Lower lobe of right lung (tissue), 2 donors: ENCODE measurements around the gene RHBDD1. TPM values are rescaled to one million over a fixed set of nuclear protein-coding genes. Genes with fewer than 3 reads are reported as not detected.

Experiments
- ATAC-seq, 2 donors: fragments of 200-7000 bp; cut with Tn5 transposase; one replicate each; pipeline ENCODE4 v1.9.1; 2020 to 2022; ENCODE audit warnings: mild to moderate bottlenecking in 2 of 2, moderate library complexity in 2 of 2
- DNase-seq: peaks from one replicate; pipeline ENCODE4 v3.0.0-alpha.2; 2020
- H3K27ac ChIP-seq: fragments of 200-600 bp; one replicate; pipeline ENCODE4 v1.8.0; 2022
- H3K27me3 ChIP-seq: fragments of 200-600 bp; one replicate; pipeline ENCODE4 v1.8.0; 2022; ENCODE audit warnings: low read depth
- H3K36me3 ChIP-seq: fragments of 200-600 bp; one replicate; pipeline ENCODE4 v1.8.0; 2022; ENCODE audit warnings: mild to moderate bottlenecking
- H3K4me1 ChIP-seq: fragments of 200-600 bp; one replicate; pipeline ENCODE4 v1.8.0; 2022
- H3K4me3 ChIP-seq: fragments of 200-600 bp; one replicate; pipeline ENCODE4 v1.8.0; 2022; ENCODE audit warnings: mild to moderate bottlenecking
- H3K9me3 ChIP-seq: fragments of 200-600 bp; one replicate; pipeline ENCODE4 v1.8.0; 2022
- intact Hi-C: fragments of 100-400 bp; cut with DNase I; formaldehyde crosslinking; loops from one replicate; pipeline ENCODE4 v1.11.0; 2022
- total RNA-seq: library from RNA; stranded (reverse); fragmentation: NEBNext Ultra II Directional; extraction: Animal tissue kit (Norgen Biotek cat#: 25700); gene quantifications from one replicate; pipeline ENCODE4 v1.2.1, GENCODE V29; 2021
- TF ChIP-seq, protein P1 (sequence below): fragments of 200-600 bp; IDR thresholded peaks from one replicate; pipeline ENCODE4 v1.8.0; 2022; ENCODE audit warnings: antibody characterized with exemption, mild to moderate bottlenecking
- donor health status: DM: no; HTN: yes; CAD: no; lungs with severe emphysema.

Gene RHBDD1
- total RNA-seq, 1 donor from 2014 or later: 42.2 TPM

DNA sequence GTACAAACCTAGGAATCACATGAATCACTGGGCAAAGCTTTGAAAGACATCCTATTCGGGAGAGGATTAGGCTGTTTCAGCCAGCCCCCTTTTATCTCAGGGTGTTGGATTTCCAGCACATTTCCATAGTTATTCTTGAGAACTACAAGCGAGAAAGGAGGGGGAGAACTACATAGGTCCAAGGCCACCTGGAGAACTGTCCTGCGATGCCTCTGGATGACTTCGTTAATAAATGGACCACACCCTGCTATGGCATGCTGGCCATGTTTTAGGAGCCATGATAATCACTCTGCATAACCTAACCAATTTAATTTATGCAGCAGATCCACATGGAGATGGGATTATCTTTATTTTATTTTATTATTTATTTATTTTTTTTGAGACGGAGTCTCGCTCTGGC is 29.9 kb downstream of the RHBDD1 start:
- H3K36me3 ChIP-seq: peaks cover 22% of the 10 kb centered on the region
- intact Hi-C loops: no loop called here
- no peak overlapping the region for H3K4me3 ChIP-seq
- no peak for DNase-seq
- no peaks in the 10 kb centered on the region for H3K4me1 ChIP-seq
- H3K27me3 ChIP-seq: no peaks in the 10 kb centered on the region
- no peak for ATAC-seq
- TF ChIP-seq, protein P1, sequence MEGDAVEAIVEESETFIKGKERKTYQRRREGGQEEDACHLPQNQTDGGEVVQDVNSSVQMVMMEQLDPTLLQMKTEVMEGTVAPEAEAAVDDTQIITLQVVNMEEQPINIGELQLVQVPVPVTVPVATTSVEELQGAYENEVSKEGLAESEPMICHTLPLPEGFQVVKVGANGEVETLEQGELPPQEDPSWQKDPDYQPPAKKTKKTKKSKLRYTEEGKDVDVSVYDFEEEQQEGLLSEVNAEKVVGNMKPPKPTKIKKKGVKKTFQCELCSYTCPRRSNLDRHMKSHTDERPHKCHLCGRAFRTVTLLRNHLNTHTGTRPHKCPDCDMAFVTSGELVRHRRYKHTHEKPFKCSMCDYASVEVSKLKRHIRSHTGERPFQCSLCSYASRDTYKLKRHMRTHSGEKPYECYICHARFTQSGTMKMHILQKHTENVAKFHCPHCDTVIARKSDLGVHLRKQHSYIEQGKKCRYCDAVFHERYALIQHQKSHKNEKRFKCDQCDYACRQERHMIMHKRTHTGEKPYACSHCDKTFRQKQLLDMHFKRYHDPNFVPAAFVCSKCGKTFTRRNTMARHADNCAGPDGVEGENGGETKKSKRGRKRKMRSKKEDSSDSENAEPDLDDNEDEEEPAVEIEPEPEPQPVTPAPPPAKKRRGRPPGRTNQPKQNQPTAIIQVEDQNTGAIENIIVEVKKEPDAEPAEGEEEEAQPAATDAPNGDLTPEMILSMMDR: no peak
- H3K9me3 ChIP-seq: no peaks in the 10 kb centered on the region
- H3K27ac ChIP-seq: no peak overlapping the region

DNA sequence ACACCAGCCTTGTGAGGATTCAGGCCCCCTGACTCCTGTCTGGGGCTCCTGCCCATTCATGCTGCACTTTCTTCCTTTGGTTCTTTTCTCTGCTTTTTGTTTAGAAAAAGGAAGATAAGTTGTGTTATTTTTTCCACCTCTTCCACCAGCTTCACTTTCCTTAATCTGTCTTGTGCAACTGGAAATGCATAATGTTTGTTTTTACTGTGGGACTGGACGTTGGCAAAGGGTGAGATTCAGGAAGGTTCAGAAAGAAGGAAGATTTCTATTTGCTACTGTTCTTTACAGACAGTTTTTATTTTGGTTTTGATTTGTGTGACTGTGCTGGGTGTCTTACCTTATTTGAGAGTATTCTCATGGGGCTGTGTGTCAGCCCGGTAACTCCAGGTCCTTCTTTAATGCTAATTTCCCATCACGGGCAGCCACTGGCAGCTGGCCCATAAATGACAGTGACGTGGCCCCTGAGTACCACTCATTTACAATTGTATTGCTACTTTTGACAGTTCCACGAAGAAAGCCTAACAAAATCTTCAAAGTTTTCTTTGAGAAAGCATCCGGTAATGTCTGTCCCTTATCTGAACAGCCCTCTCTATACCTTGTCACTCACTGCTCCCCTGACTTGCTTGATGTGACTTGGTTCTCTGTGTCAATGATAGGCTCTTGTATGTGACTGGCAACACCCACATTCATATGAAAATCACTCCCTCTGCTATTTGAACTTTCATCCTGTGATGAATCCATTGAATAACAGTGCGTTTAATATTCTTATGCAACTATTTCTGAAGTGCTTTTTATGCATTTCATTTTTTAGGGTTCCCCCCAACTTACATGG is 32.7 kb downstream of the RHBDD1 start:
- no peak for ATAC-seq

DNA sequence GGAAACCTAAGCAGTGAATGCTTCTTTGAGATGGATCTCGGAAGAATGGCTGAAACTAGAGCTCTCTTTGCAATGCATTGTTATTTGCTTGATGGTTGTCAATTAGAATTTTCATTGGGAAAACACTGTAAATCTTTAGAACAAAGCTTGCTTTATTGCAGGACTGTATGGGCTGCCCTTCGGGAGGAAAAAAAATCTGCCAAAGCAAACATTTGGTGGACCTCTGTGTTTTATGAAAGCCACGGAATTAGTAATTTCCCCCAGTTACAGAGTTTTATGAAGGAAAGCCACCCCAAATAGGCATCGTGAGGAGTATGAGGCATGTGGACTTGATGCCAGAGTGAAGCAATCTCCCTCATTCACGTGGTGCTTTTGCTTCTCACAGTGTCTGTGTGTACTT is 33.5 kb downstream of the RHBDD1 start:
- Histone ChIP-seq H3K27me3 (no peaks in the 10 kb centered on the region), H3K4me3 (no peak overlapping the region), H3K4me1 (no peaks in the 10 kb centered on the region), H3K27ac (no peak overlapping the region), H3K9me3 (no peaks in the 10 kb centered on the region), H3K36me3 (peaks cover 22% of the 10 kb centered on the region)
- DNase-seq: no peak
- intact Hi-C loops: no loop called here
- TF ChIP-seq, protein P1: no peak
- no peak for ATAC-seq

More for the DNA sequence above, 32.7 kb downstream of the RHBDD1 start:
- H3K4me1 ChIP-seq: no peaks in the 10 kb centered on the region
- H3K4me3 ChIP-seq: no peak overlapping the region
- intact Hi-C loops: no loop called here
- no peak for DNase-seq
- no peaks in the 10 kb centered on the region for H3K27me3 ChIP-seq
- H3K9me3 ChIP-seq: no peaks in the 10 kb centered on the region
- TF ChIP-seq, protein P1: no peak
- H3K36me3 ChIP-seq: peaks cover 22% of the 10 kb centered on the region
- no peak overlapping the region for H3K27ac ChIP-seq

DNA sequence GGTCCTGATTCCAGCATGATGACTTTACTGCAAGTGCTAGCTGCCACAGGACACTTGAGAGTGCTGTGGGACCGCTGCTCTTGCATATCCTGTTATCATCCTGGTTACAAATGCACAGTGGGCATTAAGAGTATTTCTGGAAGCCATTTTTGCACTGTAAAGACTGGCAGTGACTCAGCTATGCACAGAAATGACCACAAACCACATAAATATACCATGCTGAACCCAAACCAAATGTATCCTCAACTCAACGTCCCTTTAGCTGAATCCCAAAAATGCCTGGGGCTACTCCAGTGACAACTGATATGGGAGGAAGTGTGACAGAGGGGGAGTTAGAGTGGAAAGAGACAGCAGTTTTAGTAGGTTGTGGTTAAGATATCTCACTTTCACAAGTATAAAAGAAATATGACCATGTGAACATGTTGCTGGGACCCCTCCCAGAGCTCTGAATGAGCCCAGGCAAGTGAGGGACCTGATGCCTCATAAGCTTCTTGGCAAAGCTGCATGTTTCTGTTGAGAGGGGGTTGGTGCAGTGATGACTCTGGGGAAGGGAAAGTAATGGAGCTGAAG is 37.3 kb downstream of the RHBDD1 start:
- Histone ChIP-seq H3K4me3 (no peak overlapping the region), H3K4me1 (no peaks in the 10 kb centered on the region), H3K9me3 (no peaks in the 10 kb centered on the region), H3K36me3 (peaks cover 8% of the 10 kb centered on the region), H3K27ac (no peak overlapping the region), H3K27me3 (no peaks in the 10 kb centered on the region)
- no peak for ATAC-seq
- intact Hi-C loops: no loop called here
- DNase-seq: no peak
- TF ChIP-seq, protein P1: no peak

DNA sequence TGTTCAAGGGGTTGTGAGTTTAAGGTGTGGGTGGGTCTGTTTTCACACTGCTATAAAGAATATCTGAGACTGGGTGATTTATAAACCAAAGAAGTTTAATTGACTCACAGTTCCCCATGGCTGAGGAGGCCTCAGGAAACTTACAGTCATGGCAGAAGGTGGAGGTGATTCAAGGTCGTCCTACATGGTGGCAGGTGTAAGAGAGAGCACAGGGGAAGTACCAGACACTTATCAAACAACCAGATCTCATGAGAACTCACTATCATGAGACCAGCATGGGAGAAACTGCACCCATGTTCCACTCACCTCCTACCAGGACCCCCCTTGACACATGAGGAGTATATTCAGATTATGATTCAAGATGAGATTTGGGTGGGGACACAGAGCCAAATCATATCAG is 38.0 kb downstream of the RHBDD1 start:
- no peaks in the 10 kb centered on the region for H3K27me3 ChIP-seq

More for the DNA sequence above, 38.0 kb downstream of the RHBDD1 start:
- no peak overlapping the region for H3K27ac ChIP-seq
- intact Hi-C loops: no loop called here
- DNase-seq (no peak), ATAC-seq (no peak)
- TF ChIP-seq, protein P1: no peak
- no peaks in the 10 kb centered on the region for H3K4me1 ChIP-seq
- no peak overlapping the region for H3K4me3 ChIP-seq
- H3K36me3 ChIP-seq: peaks cover 8% of the 10 kb centered on the region
- H3K9me3 ChIP-seq: no peaks in the 10 kb centered on the region
